ENCODE data around the gene ANKRD26.
"Not testable (repeated sequence)": the region's sequence is repeated elsewhere in the genome, so short reads cannot be mapped to it uniquely, and the experiment has no call there.

Gene ANKRD26

GRCh38 chr10:27099916-27100812 is at the start of gene ANKRD26:
Gene ANKRD26 (minus strand): TSS chr10:27100494. CDS start chr10:27100326, 168 bp downstream.
- peak; percentile 89 to 97 (median 94) for DNase-seq

GRCh38 chr10:27147701-27148100 is 47.4 kb upstream of the ANKRD26 start:
- DNase-seq = no peak

GRCh38 chr10:27145937-27146336 is 45.6 kb upstream of the ANKRD26 start:
- no peak for DNase-seq

GRCh38 chr10:27143686-27144085 is 43.4 kb upstream of the ANKRD26 start:
- DNase-seq = no peak

- no peak for DNase-seq
These were observed 38.0 kb upstream of the ANKRD26 start for GRCh38 chr10:27138277-27138676.

GRCh38 chr10:27134371-27134770 is 34.1 kb upstream of the ANKRD26 start:
- no peak for DNase-seq

GRCh38 chr10:27108165-27108564 is 7.9 kb upstream of the ANKRD26 start:
- no peak for DNase-seq

- DNase-seq = peak in 2 of 6 experiments; percentile 7 to 31
These were observed 4.6 kb upstream of the ANKRD26 start for GRCh38 chr10:27104919-27105318.

- peak; percentile 31 to 79 (median 54) for DNase-seq
These were observed 586 bp upstream of the ANKRD26 start for GRCh38 chr10:27100813-27101347.

GRCh38 chr10:27099448-27099847 is 846 bp downstream of the ANKRD26 start:
- no peak for DNase-seq

- no peak for DNase-seq
These were observed 11.9 kb downstream of the ANKRD26 start for GRCh38 chr10:27088119-27089044.

GRCh38 chr10:27072436-27073114 is 27.7 kb downstream of the ANKRD26 start:
- DNase-seq = no peak

- DNase-seq = no peak
These were observed 31.9 kb downstream of the ANKRD26 start for GRCh38 chr10:27068217-27068891.

GRCh38 chr10:27065084-27065483 is 35.2 kb downstream of the ANKRD26 start:
- DNase-seq = no peak

- DNase-seq = no peak
These were observed 47.6 kb downstream of the ANKRD26 start for GRCh38 chr10:27052656-27053055.

- not testable (repeated sequence) for DNase-seq
These were observed 55.0 kb downstream of the ANKRD26 start for GRCh38 chr10:27045247-27045646.

- no peak for DNase-seq
These were observed 59.1 kb downstream of the ANKRD26 start for GRCh38 chr10:27041196-27041595.

GRCh38 chr10:27038168-27038567 is 62.1 kb downstream of the ANKRD26 start:
- DNase-seq = no peak

- peak in 1 of 6 experiments; percentile 11 for DNase-seq
These were observed 65.1 kb downstream of the ANKRD26 start for GRCh38 chr10:27035163-27035562.

- DNase-seq = no peak
These were observed 70.2 kb downstream of the ANKRD26 start for GRCh38 chr10:27030060-27030459.

- DNase-seq = no peak
These were observed 78.2 kb downstream of the ANKRD26 start for GRCh38 chr10:27022048-27022447.

GRCh38 chr10:27020243-27020642 is 80.1 kb downstream of the ANKRD26 start:
- no peak for DNase-seq

All from stimulated activated naive CD4-positive, alpha-beta T cell (primary cell).